Loucy (cell line): Measurements from ENCODE around the gene CNTROB.

Experiments
- H2AFZ ChIP-seq: fragments of 200-600 bp; sonication (generic); 2 replicates; pipeline ENCODE4 v1.6.0; 2016; ENCODE audit warnings: antibody characterized with exemption, mild to moderate bottlenecking, low read length, moderate library complexity
- H3F3A ChIP-seq: fragments of 200-600 bp; 2 replicates; pipeline ENCODE4 v1.6.0; 2016; ENCODE audit warnings: antibody characterized with exemption, low read depth, mild to moderate bottlenecking
- H3K27me3 ChIP-seq: fragments of 200-600 bp; sonication (generic); 2 replicates; pipeline ENCODE4 v1.6.1; 2014; ENCODE audit warnings: low read length, mild to moderate bottlenecking; ENCODE audit not compliant: insufficient read depth, poor library complexity, severe bottlenecking
- H3K36me3 ChIP-seq: fragments of 200-600 bp; sonication (generic); 2 replicates; pipeline ENCODE4 v1.6.1; 2016; ENCODE audit warnings: low read length; ENCODE audit not compliant: insufficient read depth
- H3K4me1 ChIP-seq: fragments of 200-600 bp; sonication (generic); 2 replicates; pipeline ENCODE4 v1.5.1; 2014; ENCODE audit warnings: low read length, mild to moderate bottlenecking; ENCODE audit not compliant: insufficient read depth, poor library complexity, severe bottlenecking
- H3K4me2 ChIP-seq: fragments of 200-600 bp; sonication (generic); 2 replicates; pipeline ENCODE4 v1.6.0; 2014; ENCODE audit warnings: antibody characterized with exemption, low read length, low read depth, mild to moderate bottlenecking; ENCODE audit not compliant: poor library complexity, severe bottlenecking
- H3K4me3 ChIP-seq: fragments of 200-600 bp; sonication (generic); 2 replicates; pipeline ENCODE4 v1.5.1; 2014; ENCODE audit warnings: low read length, mild to moderate bottlenecking, mixed read lengths; ENCODE audit not compliant: poor library complexity, severe bottlenecking
- H3K79me2 ChIP-seq: fragments of 200-600 bp; sonication (generic); 2 replicates; pipeline ENCODE4 v1.6.1; 2014; ENCODE audit warnings: low read length; ENCODE audit not compliant: insufficient read depth
- H3K9ac ChIP-seq: fragments of 200-600 bp; sonication (generic); 2 replicates; pipeline ENCODE4 v1.6.0; 2014; ENCODE audit warnings: mild to moderate bottlenecking, low read depth, low read length, moderate library complexity; ENCODE audit not compliant: poor library complexity, severe bottlenecking
- H3K9me2 ChIP-seq: fragments of 200-600 bp; sonication (generic); replicated peaks from 2 replicates; pipeline ENCODE4 v1.6.1; 2016; ENCODE audit warnings: low read depth, low read length, mixed read lengths
- H3K9me3 ChIP-seq: fragments of 200-600 bp; sonication (generic); 2 replicates; pipeline ENCODE4 v1.6.1; 2014; ENCODE audit warnings: mild to moderate bottlenecking, antibody characterized with exemption, low read length, low read depth; ENCODE audit not compliant: insufficient read depth
- H4K20me1 ChIP-seq: fragments of 200-600 bp; sonication (generic); 2 replicates; pipeline ENCODE4 v1.6.0; 2014; ENCODE audit warnings: antibody characterized with exemption, low read length, mild to moderate bottlenecking; ENCODE audit not compliant: insufficient read depth, poor library complexity, severe bottlenecking
- CTCF ChIP-seq: fragments of 200-600 bp; sonication (generic); conservative IDR thresholded peaks from 2 replicates; pipeline ENCODE4 v1.5.1; 2014; ENCODE audit warnings: mild to moderate bottlenecking, antibody characterized with exemption, low read length
- EZH2phosphoT487 ChIP-seq: fragments of 200-600 bp; IDR thresholded peaks from 2 replicates; pipeline ENCODE4 v1.6.1; 2018; ENCODE audit warnings: antibody characterized with exemption, mild to moderate bottlenecking, moderate library complexity, borderline replicate concordance

Gene CNTROB

GRCh38 chr17:7903154-7904103, 28.6 kb upstream of the CNTROB start:
- no peak overlapping the region for H3K9ac ChIP-seq
- no peaks in the 10 kb centered on the region for H3F3A ChIP-seq
- H3K4me1 ChIP-seq: no peaks in the 10 kb centered on the region
- no peaks in the 10 kb centered on the region for H4K20me1 ChIP-seq
- H3K4me3 ChIP-seq: no peak overlapping the region
- no peaks in the 10 kb centered on the region for H3K9me2 ChIP-seq
- no peak overlapping the region for H2AFZ ChIP-seq
- no peak overlapping the region for H3K4me2 ChIP-seq
- H3K36me3 ChIP-seq: peaks cover 97% of the 10 kb centered on the region; the same call in 1 of the 2 replicates
- TF ChIP-seq EZH2phosphoT487 (no peak), CTCF (no peak)
- no peaks in the 10 kb centered on the region for H3K79me2 ChIP-seq
- no peaks in the 10 kb centered on the region for H3K27me3 ChIP-seq
- no peaks in the 10 kb centered on the region for H3K9me3 ChIP-seq

- Histone ChIP-seq H3K9me2 (no peaks in the 10 kb centered on the region), H3K4me2 (no peak overlapping the region), H2AFZ (no peak overlapping the region), H4K20me1 (peaks cover 4% of the 10 kb centered on the region), H3K27me3 (no peaks in the 10 kb centered on the region), H3K9me3 (no peaks in the 10 kb centered on the region), H3K4me1 (peaks cover 5% of the 10 kb centered on the region), H3K79me2 (no peaks in the 10 kb centered on the region), H3K36me3 (peaks cover 86% of the 10 kb centered on the region; the same call in 1 of the 2 replicates), H3K4me3 (no peak overlapping the region), H3K9ac (no peak overlapping the region), H3F3A (peaks cover 10% of the 10 kb centered on the region; the same call in 1 of the 2 replicates)
- TF ChIP-seq CTCF (no peak), EZH2phosphoT487 (no peak)
Observed at GRCh38 chr17:7909089-7909488, 22.9 kb upstream of the CNTROB start.

- H3F3A ChIP-seq: peaks cover 10% of the 10 kb centered on the region; the same call in 1 of the 2 replicates
Observed at GRCh38 chr17:7910281-7910680, 21.7 kb upstream of the CNTROB start.

More at GRCh38 chr17:7910281-7910680, 21.7 kb upstream of the CNTROB start:
- H3K4me3 ChIP-seq: no peak overlapping the region
- TF ChIP-seq EZH2phosphoT487 (no peak), CTCF (no peak)
- no peaks in the 10 kb centered on the region for H3K9me3 ChIP-seq
- H3K9me2 ChIP-seq: no peaks in the 10 kb centered on the region
- no peak overlapping the region for H3K9ac ChIP-seq
- no peak overlapping the region for H3K4me2 ChIP-seq
- H3K4me1 ChIP-seq: peaks cover 14% of the 10 kb centered on the region
- H3K27me3 ChIP-seq: no peaks in the 10 kb centered on the region
- no peak overlapping the region for H2AFZ ChIP-seq
- H4K20me1 ChIP-seq: peaks cover 4% of the 10 kb centered on the region
- H3K36me3 ChIP-seq: peaks cover 74% of the 10 kb centered on the region; the same call in 1 of the 2 replicates
- peaks cover 7% of the 10 kb centered on the region; the same call in 1 of the 2 replicates for H3K79me2 ChIP-seq
